CD8-positive, alpha-beta memory T cell (primary cell): ENCODE data around the gene NSMCE1. TPM values are rescaled to one million over a fixed set of nuclear protein-coding genes. Genes with fewer than 3 reads are reported as not detected.
A peak's percentile ranks its signal among the peaks of the same experiment; 100 is the strongest.

Source experiments
- CTCF ChIA-PET: fragments of 350-600 bp; sonication (Branson Sonifier 250); formaldehyde crosslinking; loops from one replicate; lab custom pipeline; 2021; ENCODE audit warnings: antibody characterized with exemption; lab: Charles Lee
- POLR2A ChIA-PET: fragments of 350-600 bp; sonication (Branson Sonifier 250); formaldehyde crosslinking; loops from one replicate; lab custom pipeline; 2021; ENCODE audit warnings: antibody characterized with exemption; lab: Charles Lee
- DNase-seq, 5 donors: peaks; one replicate each; pipeline versions ENCODE4 v3.0.0 to v3.0.0-alpha.2; 2020 to 2022; ENCODE audit warnings: mixed read lengths in 1 of 5
- H3K27ac ChIP-seq: one replicate; pipeline ENCODE4 v1.7.0; 2013; ENCODE audit warnings: low read depth, mild to moderate bottlenecking, low read length, moderate library complexity
- H3K27me3 ChIP-seq: 2 replicates; pipeline ENCODE4 v1.7.0; 2013; ENCODE audit warnings: low read length, mild to moderate bottlenecking; ENCODE audit not compliant: insufficient read depth, poor library complexity, severe bottlenecking
- H3K36me3 ChIP-seq: 2 replicates; pipeline ENCODE4 v1.7.0; 2013; ENCODE audit warnings: mild to moderate bottlenecking, low read length, moderate library complexity; ENCODE audit not compliant: insufficient read depth
- H3K4me1 ChIP-seq: 2 replicates; pipeline ENCODE4 v1.7.0; 2013; ENCODE audit warnings: mild to moderate bottlenecking, low read length, moderate library complexity; ENCODE audit not compliant: insufficient read depth
- H3K4me3 ChIP-seq: 2 replicates; pipeline ENCODE4 v1.7.0; 2013; ENCODE audit warnings: mild to moderate bottlenecking, low read length
- H3K9me3 ChIP-seq: 2 replicates; pipeline ENCODE4 v1.7.0; 2013; ENCODE audit warnings: mild to moderate bottlenecking, low read length
- H3K27ac Mint-ChIP-seq, 8 donors: one replicate each; pipeline ENCODE4 v1.8.0; 2020 to 2021; ENCODE audit warnings: mixed read lengths in 8 of 8, mild to moderate bottlenecking in 6 of 8, inconsistent platforms in 3 of 8, moderate library complexity in 3 of 8
- H3K27me3 Mint-ChIP-seq, 2 donors: one replicate each; pipeline ENCODE4 v1.8.0; 2020 to 2021; ENCODE audit warnings: mixed read lengths in 2 of 2, mild to moderate bottlenecking in 1 of 2, moderate library complexity in 1 of 2
- H3K36me3 Mint-ChIP-seq, 3 donors: one replicate each; pipeline ENCODE4 v1.8.0; 2020 to 2021; ENCODE audit warnings: mixed read lengths in 3 of 3, inconsistent platforms in 1 of 3, mild to moderate bottlenecking in 1 of 3
- H3K4me1 Mint-ChIP-seq, 3 donors: one replicate each; pipeline ENCODE4 v1.8.0; 2020 to 2021; ENCODE audit warnings: mixed read lengths in 3 of 3, inconsistent platforms in 1 of 3, mild to moderate bottlenecking in 1 of 3
- H3K4me3 Mint-ChIP-seq, 7 donors: one replicate each; pipeline ENCODE4 v1.8.0; 2020 to 2021; ENCODE audit warnings: mixed read lengths in 7 of 7, mild to moderate bottlenecking in 6 of 7, moderate library complexity in 4 of 7, inconsistent platforms in 2 of 7
- H3K9me3 Mint-ChIP-seq, 5 donors: one replicate each; pipeline ENCODE4 v1.8.0; 2020 to 2022; ENCODE audit warnings: mixed read lengths in 5 of 5, mild to moderate bottlenecking in 3 of 5, moderate library complexity in 2 of 5, inconsistent platforms in 1 of 5
- polyA plus RNA-seq: library from polyadenylated mRNA; unstranded; fragments of 300-500 nt; fragmentation: Illumina TruSeq; gene quantifications from one replicate; pipeline ENCODE4 v1.2.3, GENCODE V29; 2021
- total RNA-seq, 2 experiments: library from RNA; stranded (reverse); gene quantifications; one replicate each; pipeline ENCODE4 v1.2.3, GENCODE V29; 2021

NSMCE1 gene
- total and polyA plus RNA-seq, 3 experiments from 2014 or later = 103 to 132 (median 114) TPM

GRCh38 chr16:27193300-27193990, 75.1 kb downstream of the NSMCE1 start:
- Histone ChIP-seq H3K27me3 (no peaks in the 10 kb centered on the region), H3K4me1 (peaks cover 44% of the 10 kb centered on the region), H3K4me3 (no peak overlapping the region), H3K9me3 (no peaks in the 10 kb centered on the region), H3K27ac (no peak overlapping the region), H3K36me3 (no peaks in the 10 kb centered on the region)
- ChIA-PET POLR2A (no interaction called here), CTCF (interaction anchor here (1.3 to 8.5 kb wide), 3 partner anchors 9 to 175 kb away, joined by 3 to 104 read pairs (median 3); no protein-coding TSS in a partner anchor)
- Mint-ChIP-seq H3K27me3 (no peaks in the 10 kb centered on the region), H3K27ac (peak overlapping the region in 2 of 8 donors; percentile 51 to 97), H3K36me3 (no peaks in the 10 kb centered on the region), H3K4me3 (no peak overlapping the region), H3K9me3 (no peaks in the 10 kb centered on the region), H3K4me1 (peaks cover 39 to 56% (median 48%) of the 10 kb centered on the region in 3 donors)
- no peak for DNase-seq

DNA sequence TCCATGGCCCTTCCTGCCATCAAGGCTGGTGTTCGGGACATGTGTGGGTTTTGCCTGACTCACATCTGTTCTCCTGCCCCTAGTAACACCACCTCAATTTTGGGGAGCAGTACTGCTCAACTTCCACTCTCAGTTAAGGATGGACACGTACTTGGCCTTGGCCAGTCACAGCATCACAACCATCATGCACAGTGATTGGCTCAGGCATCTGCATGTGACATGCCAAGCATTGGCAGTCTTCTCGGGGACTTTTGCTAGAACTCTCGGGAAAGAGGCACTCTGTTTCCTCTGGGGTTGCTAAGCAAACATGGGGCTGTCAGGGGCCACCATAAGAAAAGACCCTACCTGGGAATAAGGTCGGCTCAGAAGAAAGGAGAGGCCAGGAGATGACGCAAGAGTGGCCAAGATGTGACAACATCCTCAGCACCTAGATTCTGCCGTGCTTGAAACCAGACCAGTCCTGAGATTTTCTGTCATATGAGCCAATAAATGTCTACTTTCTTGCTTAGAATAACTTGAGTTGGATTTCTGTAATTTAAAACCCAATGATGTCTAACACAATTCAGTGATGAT, 77.1 kb downstream of the NSMCE1 start:
- no peak overlapping the region for H3K4me3 ChIP-seq
- Mint-ChIP-seq H3K36me3 (no peaks in the 10 kb centered on the region), H3K4me1 (peaks cover 24 to 36% (median 31%) of the 10 kb centered on the region in 3 donors), H3K27ac (peak overlapping the region in 2 of 8 donors; percentile 17 to 31), H3K9me3 (no peaks in the 10 kb centered on the region), H3K4me3 (no peak overlapping the region), H3K27me3 (no peaks in the 10 kb centered on the region)
- CTCF ChIA-PET = interaction anchor here (1.8 kb wide), 1 partner anchor 12 kb away, joined by 10 read pairs; no protein-coding TSS in a partner anchor
- H3K9me3 ChIP-seq = no peaks in the 10 kb centered on the region
- H3K27ac ChIP-seq = no peak overlapping the region
- peaks cover 26% of the 10 kb centered on the region for H3K4me1 ChIP-seq
- DNase-seq = no peak
- POLR2A ChIA-PET = no interaction called here
- H3K27me3 ChIP-seq = no peaks in the 10 kb centered on the region
- no peaks in the 10 kb centered on the region for H3K36me3 ChIP-seq

DNA sequence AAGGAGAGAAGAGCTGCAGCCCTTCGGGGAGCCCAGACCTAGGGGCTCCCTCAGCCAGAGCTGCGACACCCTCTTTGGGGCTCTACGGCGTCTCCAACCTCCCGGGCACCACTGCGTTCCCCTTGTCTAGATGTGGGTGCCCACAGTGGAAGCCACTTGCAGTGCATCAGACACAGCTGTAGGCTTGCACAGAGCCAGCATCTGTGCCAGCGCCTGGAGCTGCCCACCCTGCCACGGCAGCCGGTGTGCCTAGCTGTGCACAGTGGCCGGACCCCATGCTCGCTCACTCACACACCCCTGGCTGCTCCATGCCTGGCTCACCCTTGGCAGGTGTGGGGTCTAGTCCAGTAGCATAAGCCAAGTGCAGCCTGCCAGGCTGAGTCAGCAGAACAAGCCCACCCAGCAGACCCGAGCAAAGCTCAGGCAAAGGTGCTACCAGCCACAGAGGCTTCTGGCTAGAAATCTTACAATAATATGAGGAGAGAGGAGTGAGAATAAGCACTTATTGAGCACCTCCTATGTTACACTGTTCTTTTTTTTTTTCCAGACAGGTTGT, 78.2 kb downstream of the NSMCE1 start:
- Histone ChIP-seq H3K27me3 (no peaks in the 10 kb centered on the region), H3K27ac (no peak overlapping the region), H3K36me3 (no peaks in the 10 kb centered on the region), H3K4me3 (no peak overlapping the region), H3K4me1 (peaks cover 16% of the 10 kb centered on the region), H3K9me3 (no peaks in the 10 kb centered on the region)
- Mint-ChIP-seq H3K36me3 (no peaks in the 10 kb centered on the region), H3K4me1 (peaks cover 14 to 25% (median 21%) of the 10 kb centered on the region in 3 donors), H3K27me3 (no peaks in the 10 kb centered on the region), H3K27ac (peak overlapping the region in 1 of 8 donors; percentile 72), H3K4me3 (no peak overlapping the region), H3K9me3 (no peaks in the 10 kb centered on the region)
- DNase-seq = no peak
- POLR2A ChIA-PET = no interaction called here
- CTCF ChIA-PET = interaction anchor here (1.1 to 1.8 kb wide), 4 partner anchors 9 to 16 kb away, joined by 3 to 10 read pairs (median 3); partner anchors contain the start of gene KDM8

- Histone ChIP-seq H3K4me1 (peaks cover 6% of the 10 kb centered on the region), H3K27ac (no peak overlapping the region), H3K4me3 (no peak overlapping the region), H3K36me3 (no peaks in the 10 kb centered on the region), H3K9me3 (no peaks in the 10 kb centered on the region), H3K27me3 (no peaks in the 10 kb centered on the region)
- CTCF ChIA-PET = interaction anchor here (1.3 to 1.4 kb wide), 3 partner anchors 10 to 14 kb away, joined by 3 to 5 read pairs (median 3); partner anchors contain the start of gene KDM8
- H3K4me1 Mint-ChIP-seq = peaks cover 5 to 16% (median 11%) of the 10 kb centered on the region in 3 donors
- no peaks in the 10 kb centered on the region for H3K27me3 Mint-ChIP-seq
- no peak overlapping the region for H3K4me3 Mint-ChIP-seq
- H3K27ac Mint-ChIP-seq = no peak overlapping the region
- DNase-seq = no peak
- no peaks in the 10 kb centered on the region for H3K36me3 Mint-ChIP-seq
- POLR2A ChIA-PET = no interaction called here
- no peaks in the 10 kb centered on the region for H3K9me3 Mint-ChIP-seq
These were observed 79.1 kb downstream of the NSMCE1 start for GRCh38 chr16:27189335-27189972.

DNA sequence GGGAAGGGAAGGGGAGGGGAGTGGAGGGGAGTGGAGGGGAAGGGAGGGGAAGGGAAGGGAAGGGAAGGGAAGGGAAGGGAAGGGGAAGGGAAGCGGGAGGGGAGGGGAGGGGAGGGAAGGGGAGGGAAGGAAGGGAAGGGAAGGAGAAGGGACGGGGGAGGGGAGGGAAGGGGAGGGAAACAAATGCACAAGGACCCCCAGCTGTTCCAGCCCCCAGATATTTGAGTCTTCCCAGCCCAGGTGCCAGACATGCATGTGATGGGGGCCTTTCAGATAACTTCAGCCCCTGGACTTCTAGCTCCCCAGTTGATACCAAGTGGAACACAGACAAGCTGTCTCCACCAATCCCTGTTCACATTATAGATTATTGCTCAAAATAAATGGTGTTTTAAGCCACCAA, 79.9 kb downstream of the NSMCE1 start:
- Histone ChIP-seq H3K9me3 (no peaks in the 10 kb centered on the region), H3K27me3 (no peaks in the 10 kb centered on the region), H3K27ac (no peak overlapping the region), H3K4me3 (no peak overlapping the region), H3K4me1 (no peaks in the 10 kb centered on the region), H3K36me3 (no peaks in the 10 kb centered on the region)
- no peaks in the 10 kb centered on the region for H3K9me3 Mint-ChIP-seq
- H3K4me3 Mint-ChIP-seq = no peak overlapping the region
- CTCF ChIA-PET = interaction anchor here (1.4 kb wide), 3 partner anchors 9 to 19 kb away, joined by 3 to 10 read pairs (median 5); no protein-coding TSS in a partner anchor
- no peaks in the 10 kb centered on the region for H3K27me3 Mint-ChIP-seq
- H3K4me1 Mint-ChIP-seq = peaks cover 2 to 9% (median 5%) of the 10 kb centered on the region in 3 donors
- peak overlapping the region in 1 of 8 donors; percentile 54 for H3K27ac Mint-ChIP-seq
- DNase-seq = no peak
- no peaks in the 10 kb centered on the region for H3K36me3 Mint-ChIP-seq
- POLR2A ChIA-PET = interaction anchor here (0.7 kb wide), 1 partner anchor 40 kb away, joined by 3 read pairs; no protein-coding TSS in a partner anchor

DNA sequence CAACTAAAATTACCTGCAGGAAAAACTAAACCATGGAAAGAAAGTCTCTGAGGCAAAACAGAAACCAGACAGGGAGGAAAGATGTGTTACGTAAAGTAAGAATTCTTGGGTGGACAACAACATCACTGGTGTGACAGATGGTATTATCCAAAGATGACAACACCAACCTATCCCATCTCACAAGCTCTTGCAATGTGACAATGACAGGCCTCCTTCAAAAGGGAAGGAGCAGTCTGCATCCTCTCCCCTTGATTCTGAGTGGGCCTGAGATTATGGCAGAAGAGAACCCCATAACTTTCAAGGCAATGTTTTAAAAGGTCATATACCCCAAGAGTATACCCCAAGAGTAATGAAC, 82.8 kb downstream of the NSMCE1 start:
- Histone ChIP-seq H3K4me1 (no peaks in the 10 kb centered on the region), H3K27me3 (no peaks in the 10 kb centered on the region), H3K4me3 (no peak overlapping the region), H3K36me3 (no peaks in the 10 kb centered on the region), H3K27ac (no peak overlapping the region), H3K9me3 (no peaks in the 10 kb centered on the region)
- Mint-ChIP-seq H3K27ac (no peak overlapping the region), H3K27me3 (peaks cover 0 to 2% of the 10 kb centered on the region in 2 donors), H3K9me3 (no peaks in the 10 kb centered on the region), H3K4me3 (no peak overlapping the region), H3K4me1 (peaks cover 2 to 3% (median 3%) of the 10 kb centered on the region in 3 donors), H3K36me3 (no peaks in the 10 kb centered on the region)
- CTCF ChIA-PET = interaction anchor here (1.2 kb wide), 1 partner anchor 17 kb away, joined by 3 read pairs; no protein-coding TSS in a partner anchor
- POLR2A ChIA-PET = no interaction called here
- DNase-seq = no peak

- no peak for DNase-seq
- H3K27me3 Mint-ChIP-seq = peaks cover 0 to 2% of the 10 kb centered on the region in 2 donors
- ChIA-PET CTCF (no interaction called here), POLR2A (no interaction called here)
- Histone ChIP-seq H3K27me3 (no peaks in the 10 kb centered on the region), H3K4me3 (no peak overlapping the region), H3K4me1 (peaks cover 18% of the 10 kb centered on the region), H3K36me3 (no peaks in the 10 kb centered on the region), H3K9me3 (no peaks in the 10 kb centered on the region), H3K27ac (no peak overlapping the region)
- H3K9me3 Mint-ChIP-seq = no peaks in the 10 kb centered on the region
- peak overlapping the region in 1 of 8 donors; percentile 51 for H3K27ac Mint-ChIP-seq
- no peaks in the 10 kb centered on the region for H3K36me3 Mint-ChIP-seq
- H3K4me1 Mint-ChIP-seq = peaks cover 15 to 20% (median 16%) of the 10 kb centered on the region in 3 donors
- H3K4me3 Mint-ChIP-seq = no peak overlapping the region
These were observed 85.6 kb downstream of the NSMCE1 start for GRCh38 chr16:27182906-27183405.
